HEK293T (cell line): ENCODE measurements around the gene ZBBX.
"Not testable (repeated sequence)": the region's sequence is repeated elsewhere in the genome, so short reads cannot be mapped to it uniquely, and the experiment has no call there.

Experiments
- SP1 ChIP-seq: fragments of 450-650 bp; IDR thresholded peaks from 2 replicates; pipeline ENCODE4 v1.6.1; 2017
- SUZ12 ChIP-seq: fragments of 450-650 bp; IDR thresholded peaks from 2 replicates; pipeline ENCODE4 v1.6.1; 2016; ENCODE audit warnings: mild to moderate bottlenecking

DNA sequence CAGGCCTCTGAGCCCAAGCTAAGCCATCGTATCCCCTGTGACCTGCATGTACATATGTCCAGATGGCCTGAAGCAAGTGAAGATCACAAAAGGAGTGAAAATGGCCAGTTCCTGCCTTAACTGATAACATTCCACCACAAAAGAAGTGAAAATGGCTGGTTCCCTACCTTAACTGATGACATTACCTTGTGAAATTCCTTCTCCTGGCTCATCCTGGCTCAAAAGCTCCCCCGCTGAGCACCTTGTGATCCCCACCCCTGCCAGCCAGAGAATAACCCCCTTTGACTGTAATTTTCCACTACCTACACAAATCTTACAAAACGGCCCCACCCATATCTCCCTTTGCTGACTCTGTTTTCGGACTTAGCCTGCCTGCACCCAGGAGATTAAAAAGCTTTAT lies 42.3 kb upstream of the ZBBX start:
- TF ChIP-seq SUZ12, SP1: not testable (repeated sequence)
